GM12872 (cell line): ENCODE results near the gene CAPN15.

Experiments
- CTCF ChIP-seq: IDR thresholded peaks from 3 replicates; pipeline ENCODE4 v1.5.1; 2011; ENCODE audit warnings: low read depth, mild to moderate bottlenecking, low read length, moderate library complexity; ENCODE audit not compliant: insufficient read depth

The CAPN15 gene

GRCh38 chr16:548586-548985 lies 21.1 kb downstream of the CAPN15 start:
- no peak for TF ChIP-seq CTCF

- no peak for TF ChIP-seq CTCF
Observed at GRCh38 chr16:549544-550263, 22.2 kb downstream of the CAPN15 start.

GRCh38 chr16:551210-551609 lies 23.7 kb downstream of the CAPN15 start:
- TF ChIP-seq CTCF, result no peak

GRCh38 chr16:552171-552570 lies 24.7 kb downstream of the CAPN15 start:
- TF ChIP-seq CTCF, result no peak

GRCh38 chr16:553601-554296 lies 26.2 kb downstream of the CAPN15 start:
- no peak for TF ChIP-seq CTCF

GRCh38 chr16:554297-554621 lies 26.7 kb downstream of the CAPN15 start:
- TF ChIP-seq CTCF, result no peak

GRCh38 chr16:554640-555365 lies 27.3 kb downstream of the CAPN15 start:
- no peak for TF ChIP-seq CTCF
